ENCODE data around the gene COL13A1.
A peak's percentile ranks its signal among the peaks of the same experiment; 100 is the strongest.

The COL13A1 gene

GRCh38 chr10:69845574-69846292, 44.0 kb downstream of the COL13A1 start:
- peak; percentile 42 for DNase-seq (ENCODE audit: low spot score)

GRCh38 chr10:69846293-69846921, 44.7 kb downstream of the COL13A1 start:
- no peak for DNase-seq (ENCODE audit: low spot score)

- DNase-seq (ENCODE audit: low spot score) = no peak
Measured at GRCh38 chr10:69847458-69847857, 45.8 kb downstream of the COL13A1 start.

- DNase-seq (ENCODE audit: low spot score) = no peak
Measured at GRCh38 chr10:69847883-69848282, 46.2 kb downstream of the COL13A1 start.

GRCh38 chr10:69848454-69848853, 46.7 kb downstream of the COL13A1 start:
- DNase-seq (ENCODE audit: low spot score) = no peak

- no peak for DNase-seq (ENCODE audit: low spot score)
Measured at GRCh38 chr10:69849825-69850224, 48.1 kb downstream of the COL13A1 start.

GRCh38 chr10:69850440-69850839, 48.7 kb downstream of the COL13A1 start:
- DNase-seq (ENCODE audit: low spot score) = no peak

- no peak for DNase-seq (ENCODE audit: low spot score)
Measured at GRCh38 chr10:69851306-69851705, 49.6 kb downstream of the COL13A1 start.

GRCh38 chr10:69853064-69853463, 51.4 kb downstream of the COL13A1 start:
- no peak for DNase-seq (ENCODE audit: low spot score)

GRCh38 chr10:69854511-69855345, 53.0 kb downstream of the COL13A1 start:
- DNase-seq (ENCODE audit: low spot score) = peak; percentile 88

GRCh38 chr10:69855346-69856111, 53.8 kb downstream of the COL13A1 start:
- peak; percentile 71 for DNase-seq (ENCODE audit: low spot score)

GRCh38 chr10:69856601-69857166, 55.0 kb downstream of the COL13A1 start:
- no peak for DNase-seq (ENCODE audit: low spot score)

- DNase-seq (ENCODE audit: low spot score) = no peak
Measured at GRCh38 chr10:69858201-69858600, 56.5 kb downstream of the COL13A1 start.

GRCh38 chr10:69860271-69860670, 58.6 kb downstream of the COL13A1 start:
- DNase-seq (ENCODE audit: low spot score) = no peak

- DNase-seq (ENCODE audit: low spot score) = peak; percentile 36
Measured at GRCh38 chr10:69861251-69862240, 59.8 kb downstream of the COL13A1 start.

GRCh38 chr10:69862882-69863530, 61.3 kb downstream of the COL13A1 start:
- no peak for DNase-seq (ENCODE audit: low spot score)

- no peak for DNase-seq (ENCODE audit: low spot score)
Measured at GRCh38 chr10:69863580-69863979, 61.9 kb downstream of the COL13A1 start.

GRCh38 chr10:69864321-69864720, 62.6 kb downstream of the COL13A1 start:
- no peak for DNase-seq (ENCODE audit: low spot score)

GRCh38 chr10:69865450-69865849, 63.7 kb downstream of the COL13A1 start:
- DNase-seq (ENCODE audit: low spot score) = no peak

- DNase-seq (ENCODE audit: low spot score) = peak; percentile 77
Measured at GRCh38 chr10:69866246-69866687, 64.6 kb downstream of the COL13A1 start.

Data from cerebellar cortex (tissue), 1 donor.